Rectal smooth muscle tissue (tissue), 1 donor: Measurements from ENCODE around the gene DSCAML1.

Experiments
- H3K27ac ChIP-seq: one replicate; pipeline ENCODE4 v1.7.0; 2013; ENCODE audit warnings: low read depth, low read length, inconsistent platforms
- H3K27me3 ChIP-seq: one replicate; pipeline ENCODE4 v1.7.0; 2013; ENCODE audit warnings: low read length; ENCODE audit not compliant: control insufficient read depth, insufficient read depth
- H3K36me3 ChIP-seq: one replicate; pipeline ENCODE4 v1.7.0; 2013; ENCODE audit warnings: low read length; ENCODE audit not compliant: control insufficient read depth, insufficient read depth
- H3K4me1 ChIP-seq: one replicate; pipeline ENCODE4 v1.7.0; 2013; ENCODE audit warnings: low read length; ENCODE audit not compliant: control insufficient read depth, insufficient read depth
- H3K4me3 ChIP-seq: one replicate; pipeline ENCODE4 v1.7.0; 2013; ENCODE audit warnings: low read length
- H3K9ac ChIP-seq: one replicate; pipeline ENCODE4 v1.7.0; 2013; ENCODE audit warnings: low read length

DSCAML1 gene

DNA sequence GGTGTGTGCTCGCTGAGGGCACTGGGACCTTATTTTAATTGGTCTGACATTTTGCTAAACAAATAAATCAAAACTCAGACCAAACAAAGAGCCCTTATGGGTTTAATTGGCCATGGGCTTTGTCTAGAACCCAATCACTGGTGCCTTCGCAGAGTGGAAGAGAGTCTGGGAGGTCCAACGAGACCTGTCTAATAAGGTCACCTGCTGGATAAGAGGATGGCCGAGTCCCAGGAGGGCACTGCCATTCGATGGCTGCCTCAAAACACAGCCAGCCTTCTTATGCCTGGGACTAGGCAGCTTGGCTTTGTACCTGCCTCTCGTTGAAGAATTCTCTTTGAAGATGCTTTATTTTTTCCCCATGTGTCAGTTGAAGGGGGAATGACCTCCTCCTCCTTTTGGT lies 298.2 kb downstream of the DSCAML1 start:
- H3K27me3 ChIP-seq, result no peaks in the 10 kb centered on the region
- H3K9ac ChIP-seq, result no peak overlapping the region
- no peaks in the 10 kb centered on the region for H3K36me3 ChIP-seq
- no peak overlapping the region for H3K4me3 ChIP-seq
- no peak overlapping the region for H3K27ac ChIP-seq
- H3K4me1 ChIP-seq, result no peaks in the 10 kb centered on the region

DNA sequence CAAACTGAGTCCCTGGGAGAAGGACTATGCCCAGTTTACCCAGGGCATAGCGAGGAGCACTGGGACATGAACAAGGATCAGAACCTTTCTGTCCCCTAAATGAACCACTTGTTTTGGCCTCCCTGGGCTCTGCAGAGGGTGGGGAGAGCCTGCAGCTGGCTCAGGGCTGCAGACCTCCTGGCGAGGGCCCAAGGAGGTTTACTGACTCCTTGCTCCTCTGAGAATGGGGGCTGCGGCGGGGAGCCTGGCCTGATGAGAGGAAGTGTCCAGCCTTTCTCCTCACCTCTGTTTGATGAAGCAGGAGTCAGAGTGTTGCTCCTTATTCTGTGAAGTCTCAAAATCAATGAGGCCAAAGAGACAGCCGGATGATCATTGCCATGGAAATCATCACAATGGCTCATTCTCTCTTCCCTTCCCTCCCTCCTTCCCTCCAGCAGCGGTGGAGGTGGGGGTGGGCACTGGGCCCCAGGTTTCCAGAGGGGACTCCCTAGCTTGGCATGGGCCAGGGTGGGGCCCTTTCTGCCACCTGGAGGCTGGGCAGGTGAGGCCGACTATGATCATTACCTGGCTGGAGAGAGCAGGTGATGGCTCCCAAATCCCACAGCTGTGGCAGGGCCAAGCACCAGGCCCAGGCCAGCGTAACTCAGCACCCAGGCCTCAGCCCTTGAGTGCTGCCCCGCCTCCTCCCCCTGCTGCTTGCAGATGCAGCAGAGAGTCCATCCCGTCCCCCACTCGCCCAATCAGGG lies 299.6 kb downstream of the DSCAML1 start:
- no peaks in the 10 kb centered on the region for H3K4me1 ChIP-seq
- no peak overlapping the region for H3K9ac ChIP-seq
- no peaks in the 10 kb centered on the region for H3K27me3 ChIP-seq
- no peak overlapping the region for H3K4me3 ChIP-seq
- H3K36me3 ChIP-seq, result no peaks in the 10 kb centered on the region
- no peak overlapping the region for H3K27ac ChIP-seq

GRCh38 chr11:117495357-117495756 lies 301.7 kb downstream of the DSCAML1 start:
- no peaks in the 10 kb centered on the region for H3K4me1 ChIP-seq
- H3K4me3 ChIP-seq, result no peak overlapping the region
- no peaks in the 10 kb centered on the region for H3K36me3 ChIP-seq
- H3K27me3 ChIP-seq, result no peaks in the 10 kb centered on the region
- H3K27ac ChIP-seq, result no peak overlapping the region
- no peak overlapping the region for H3K9ac ChIP-seq

DNA sequence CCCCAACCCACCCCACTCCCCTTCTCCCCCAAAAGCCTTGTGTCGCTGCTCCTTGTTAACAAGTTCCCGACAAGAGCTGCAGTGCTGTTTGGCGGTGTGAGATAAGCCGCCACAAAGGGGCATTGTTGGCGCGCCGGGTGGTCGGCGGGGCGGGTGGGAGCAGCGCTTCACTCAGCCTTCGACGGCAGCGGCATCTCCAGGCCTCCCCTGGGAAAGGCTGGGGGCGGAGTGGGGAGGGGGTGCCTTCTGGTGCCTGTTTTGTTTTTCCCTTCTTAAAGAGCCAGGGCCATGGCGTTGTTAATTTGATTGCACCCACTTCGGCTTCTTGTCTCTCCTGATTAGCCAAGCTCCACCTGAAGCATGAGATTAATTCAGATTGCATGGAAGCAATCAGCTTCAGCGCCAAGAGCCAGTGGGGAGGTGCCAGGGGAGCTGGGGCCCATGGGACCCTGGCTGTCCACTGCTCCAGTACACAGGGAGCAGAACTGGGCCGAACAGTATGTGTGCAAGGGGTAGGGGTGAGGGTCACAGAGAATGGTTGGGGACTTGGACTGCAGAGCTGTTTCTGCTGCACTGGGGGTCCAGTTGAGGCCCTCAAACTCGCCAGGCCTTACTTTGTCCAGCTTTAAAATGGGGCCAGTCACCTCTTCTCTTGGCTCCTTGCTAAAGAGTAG lies 304.3 kb downstream of the DSCAML1 start:
- no peak overlapping the region for H3K4me3 ChIP-seq
- no peak overlapping the region for H3K27ac ChIP-seq
- H3K27me3 ChIP-seq, result no peaks in the 10 kb centered on the region
- no peaks in the 10 kb centered on the region for H3K4me1 ChIP-seq
- H3K9ac ChIP-seq, result no peak overlapping the region
- H3K36me3 ChIP-seq, result no peaks in the 10 kb centered on the region

DNA sequence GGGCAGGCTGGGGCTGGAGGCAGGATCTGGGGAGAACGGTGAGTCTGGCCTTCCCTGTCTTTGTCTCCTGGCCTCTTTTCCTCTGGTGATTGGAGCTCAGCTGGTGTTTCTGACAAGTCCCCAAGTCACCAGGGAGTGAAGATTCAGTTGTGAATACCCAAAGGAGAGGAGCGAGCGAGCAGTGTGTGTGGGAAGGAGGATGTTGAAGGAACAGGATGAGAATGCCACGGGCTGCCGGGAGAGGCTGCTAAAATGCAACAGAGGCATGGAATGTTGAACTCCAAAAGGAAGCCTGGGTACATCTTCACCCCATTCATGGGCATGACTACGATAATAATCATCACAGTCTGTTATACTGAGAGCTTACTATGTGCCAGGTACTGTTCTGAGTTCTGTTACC lies 306.1 kb downstream of the DSCAML1 start:
- Histone ChIP-seq H3K27ac (no peak overlapping the region), H3K36me3 (no peaks in the 10 kb centered on the region), H3K4me3 (no peak overlapping the region), H3K27me3 (no peaks in the 10 kb centered on the region), H3K4me1 (no peaks in the 10 kb centered on the region), H3K9ac (no peak overlapping the region)

- Histone ChIP-seq H3K4me1 (no peaks in the 10 kb centered on the region), H3K9ac (no peak overlapping the region), H3K36me3 (no peaks in the 10 kb centered on the region), H3K27ac (no peak overlapping the region), H3K27me3 (no peaks in the 10 kb centered on the region), H3K4me3 (no peak overlapping the region)
These were observed 306.9 kb downstream of the DSCAML1 start for GRCh38 chr11:117489999-117490679.

DNA sequence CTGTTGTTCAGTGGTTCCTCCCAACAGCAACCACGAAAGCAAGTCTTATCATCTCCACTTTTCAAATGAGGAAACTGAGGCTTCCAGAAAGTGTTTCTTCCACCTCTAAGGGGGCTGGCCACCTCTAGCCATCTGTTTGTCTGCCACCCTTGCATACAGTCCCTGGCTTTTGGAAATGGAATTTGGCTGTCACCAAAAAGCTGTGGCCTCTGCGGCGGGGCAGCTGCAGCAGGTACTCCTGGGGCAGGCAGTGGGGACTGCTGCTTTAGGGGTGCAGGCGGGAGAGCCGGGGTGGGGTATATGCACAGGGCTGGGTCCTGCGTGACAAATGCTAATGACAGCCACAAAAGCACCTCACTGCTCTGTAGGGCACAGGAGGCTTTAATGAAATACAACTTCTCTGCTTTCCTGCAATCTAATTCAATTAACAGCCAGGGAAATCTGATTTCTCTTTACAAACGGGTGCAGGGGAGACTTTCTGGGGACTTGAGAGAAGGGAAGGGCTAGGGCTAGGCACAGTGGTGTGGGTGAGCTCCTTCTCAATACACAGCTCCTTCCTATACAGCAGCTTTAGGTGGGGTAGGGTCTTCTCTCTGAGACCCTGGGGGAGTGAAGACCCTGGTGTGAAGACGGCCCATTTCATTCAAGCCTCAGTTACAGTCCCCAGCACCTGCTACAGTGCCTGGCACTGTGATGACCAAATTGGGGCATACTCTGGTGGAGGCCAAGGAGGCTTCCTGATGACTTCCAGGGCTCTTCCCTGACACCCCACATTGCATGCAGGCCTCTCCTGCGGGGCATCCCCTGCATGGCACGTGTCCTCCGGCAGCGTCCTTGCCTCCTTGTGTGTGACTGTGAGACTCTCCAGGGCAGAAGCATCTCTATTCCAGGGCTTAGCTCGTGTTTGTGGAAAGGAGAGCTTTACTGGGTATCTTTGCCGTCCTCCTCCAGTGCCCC lies 307.7 kb downstream of the DSCAML1 start:
- Histone ChIP-seq H3K27me3 (no peaks in the 10 kb centered on the region), H3K4me1 (no peaks in the 10 kb centered on the region), H3K36me3 (no peaks in the 10 kb centered on the region), H3K9ac (no peak overlapping the region), H3K4me3 (no peak overlapping the region), H3K27ac (no peak overlapping the region)

- Histone ChIP-seq H3K4me1 (no peaks in the 10 kb centered on the region), H3K36me3 (no peaks in the 10 kb centered on the region), H3K4me3 (no peak overlapping the region), H3K27me3 (no peaks in the 10 kb centered on the region), H3K9ac (no peak overlapping the region), H3K27ac (no peak overlapping the region)
These were observed 311.0 kb downstream of the DSCAML1 start for GRCh38 chr11:117486059-117486458.

GRCh38 chr11:117484156-117484555 lies 312.9 kb downstream of the DSCAML1 start:
- Histone ChIP-seq H3K9ac (no peak overlapping the region), H3K27ac (no peak overlapping the region)

DNA sequence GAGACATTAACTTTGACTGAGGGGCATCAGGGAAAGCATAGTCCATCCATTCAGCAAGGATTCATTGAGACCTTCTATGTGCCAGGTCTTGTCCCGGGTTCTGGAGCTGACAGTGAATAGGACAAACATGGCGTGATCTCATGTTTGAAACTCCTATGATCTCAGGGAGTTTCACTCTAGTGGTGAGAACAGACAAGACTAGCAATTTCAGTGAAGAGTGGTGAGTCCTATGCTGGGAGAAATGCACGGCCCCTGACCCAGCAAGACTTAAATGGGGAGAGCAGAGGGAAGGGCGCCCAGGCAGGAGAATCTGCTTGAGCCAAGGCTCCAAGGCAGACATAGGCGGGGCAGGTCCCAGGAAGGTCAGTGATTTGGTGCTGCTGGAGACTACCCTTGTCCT lies 313.6 kb downstream of the DSCAML1 start:
- no peak overlapping the region for H3K9ac ChIP-seq

More at GRCh38 chr11:117484156-117484555, 312.9 kb downstream of the DSCAML1 start:
- no peaks in the 10 kb centered on the region for H3K36me3 ChIP-seq
- H3K4me1 ChIP-seq, result no peaks in the 10 kb centered on the region
- no peak overlapping the region for H3K4me3 ChIP-seq
- no peaks in the 10 kb centered on the region for H3K27me3 ChIP-seq

DNA sequence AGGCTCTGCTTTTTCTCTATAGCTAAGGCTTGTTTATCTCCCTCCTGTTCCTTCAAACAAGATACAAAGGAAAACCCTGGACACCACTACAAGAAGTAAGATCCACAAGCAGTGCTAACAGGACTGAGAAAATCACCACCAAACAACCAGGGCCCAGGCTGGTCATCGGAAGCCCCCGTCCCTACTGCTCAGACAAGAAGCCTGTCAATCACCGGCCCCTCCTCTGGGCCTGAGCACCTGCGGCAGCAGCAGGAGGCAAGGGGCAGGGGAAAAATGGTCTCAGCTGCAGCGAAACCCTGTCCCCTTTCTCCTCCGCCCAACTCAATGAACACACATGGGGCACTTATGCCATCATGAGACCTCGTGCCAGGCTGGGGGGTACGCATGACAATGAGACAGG lies 314.1 kb downstream of the DSCAML1 start:
- no peak overlapping the region for H3K27ac ChIP-seq
- H3K4me1 ChIP-seq, result no peaks in the 10 kb centered on the region
- no peak overlapping the region for H3K4me3 ChIP-seq
- H3K9ac ChIP-seq, result no peak overlapping the region
- no peaks in the 10 kb centered on the region for H3K27me3 ChIP-seq
- no peaks in the 10 kb centered on the region for H3K36me3 ChIP-seq

More for the DNA sequence above, 313.6 kb downstream of the DSCAML1 start:
- H3K4me1 ChIP-seq, result no peaks in the 10 kb centered on the region
- no peak overlapping the region for H3K27ac ChIP-seq
- H3K4me3 ChIP-seq, result no peak overlapping the region
- no peaks in the 10 kb centered on the region for H3K36me3 ChIP-seq
- H3K27me3 ChIP-seq, result no peaks in the 10 kb centered on the region

GRCh38 chr11:117481885-117482284 lies 315.1 kb downstream of the DSCAML1 start:
- no peaks in the 10 kb centered on the region for H3K4me1 ChIP-seq
- no peaks in the 10 kb centered on the region for H3K36me3 ChIP-seq
- no peak overlapping the region for H3K27ac ChIP-seq
- no peaks in the 10 kb centered on the region for H3K27me3 ChIP-seq
- H3K4me3 ChIP-seq, result no peak overlapping the region
- H3K9ac ChIP-seq, result no peak overlapping the region
